Sigmoid colon (tissue), 7 donors: ENCODE results near the gene RNF6. TPM values are rescaled to one million over a fixed set of nuclear protein-coding genes. Genes with fewer than 3 reads are reported as not detected.

Source experiments
- DNase-seq: peaks from one replicate; pipeline ENCODE4 v3.0.0-alpha.2; 2019
- H3K27ac ChIP-seq, 4 donors: fragments of 200-600 bp; sonication (generic); one replicate each; pipeline ENCODE4 v1.5.1; 2016 to 2019; ENCODE audit warnings: mild to moderate bottlenecking in 1 of 4
- H3K27me3 ChIP-seq, 3 donors: fragments of 200-600 bp; sonication (generic); one replicate each; pipeline ENCODE4 v1.5.1; 2019; ENCODE audit warnings: mild to moderate bottlenecking in 1 of 3
- H3K36me3 ChIP-seq, 4 donors: fragments of 200-600 bp; sonication (generic); one replicate each; pipeline ENCODE4 v1.5.1; 2016 to 2019
- H3K4me1 ChIP-seq, 4 donors: fragments of 200-600 bp; sonication (generic); one replicate each; pipeline ENCODE4 v1.5.1; 2017 to 2019
- H3K4me3 ChIP-seq, 4 donors: fragments of 200-600 bp; sonication (generic); one replicate each; pipeline ENCODE4 v1.5.1; 2017 to 2019; ENCODE audit warnings: mild to moderate bottlenecking in 2 of 4, moderate library complexity in 1 of 4
- H3K9me3 ChIP-seq, 4 donors: fragments of 200-600 bp in 3 of 4; sonication (generic) in 3 of 4; one replicate each; pipeline versions ENCODE4 v1.5.1 to v1.6.1; 2013 to 2019
- CTCF ChIP-seq, 4 experiments: fragments of 450-650 bp in 3 of 4; fragments of 200-600 bp in 1 of 4; IDR thresholded peaks; one replicate each; pipeline ENCODE4 v1.5.1; 2016 to 2019; ENCODE audit warnings: antibody characterized with exemption in 4 of 4, mild to moderate bottlenecking in 3 of 4, moderate library complexity in 2 of 4
- EP300 ChIP-seq, 4 donors: sonication (generic); formaldehyde crosslinking; IDR thresholded peaks; one replicate each; pipeline ENCODE4 v1.6.1; 2017; ENCODE audit warnings: antibody characterized with exemption in 4 of 4
- POLR2A ChIP-seq, 2 donors: fragments of 450-650 bp; IDR thresholded peaks; one replicate each; pipeline ENCODE4 v1.6.1; 2016; ENCODE audit warnings: antibody characterized with exemption in 2 of 2, mild to moderate bottlenecking in 2 of 2, moderate library complexity in 2 of 2
- POLR2AphosphoS5 ChIP-seq, 4 donors: sonication (generic); formaldehyde crosslinking; IDR thresholded peaks; one replicate each; pipeline ENCODE4 v1.6.1; 2017; ENCODE audit warnings: antibody characterized with exemption in 4 of 4
- whole genome bisulfite sequencing, 2 donors: extraction: QIAGEN DNeasy Blood & Tissue Kit; methylation state at CpG; one replicate each; pipeline ENCODE4 v1.1.7; 2013; 5-methylcytosine and 5-hydroxymethylcytosine counted together
- intact Hi-C: fragments of 100-400 bp; cut with DNase I; formaldehyde crosslinking; loops from one replicate; pipeline ENCODE4 v1.15.1; 2023
- polyA plus RNA-seq, 3 donors: library from polyadenylated mRNA; stranded (reverse); fragments of 200-250 nt; gene quantifications; one replicate each; pipeline ENCODE4 v1.2.3, GENCODE V29; 2013
- total RNA-seq, 4 donors: library from RNA; depleted of rRNA; stranded (reverse); fragments of >200 nt; gene quantifications; one replicate each; pipeline ENCODE4 v1.1.0, GENCODE V29; 2016
- donor health status: healthy with polysubstance abuse.
- donor health status: Bipolar disorder and iron deficiency.
- donor health status: healthy.

RNF6 gene
- total and polyA plus RNA-seq, 7 donors: 11.9 to 35.1 (median 20.9) TPM

GRCh38 chr13:26259634-26260033 is 37.5 kb upstream of the RNF6 start:
- WGBS, 2 donors: 91 to 93% methylated on average over 3 of the region's 3 CpGs
- intact Hi-C loops: no loop called here
- TF ChIP-seq EP300 (IDR thresholded peaks at IDR 0.05): no peak
- TF ChIP-seq POLR2A (IDR thresholded peaks at IDR 0.05): no peak
- no peak for TF ChIP-seq CTCF (IDR thresholded peaks at IDR 0.05)
- TF ChIP-seq POLR2AphosphoS5 (IDR thresholded peaks at IDR 0.05): no peak
- no peaks in the 10 kb centered on the region for H3K27me3 ChIP-seq
- H3K4me3 ChIP-seq: no peak overlapping the region
- no peaks in the 10 kb centered on the region for H3K9me3 ChIP-seq
- H3K36me3 ChIP-seq: no peaks in the 10 kb centered on the region
- no peak overlapping the region for H3K27ac ChIP-seq
- DNase-seq: no peak
- H3K4me1 ChIP-seq: peaks cover 0 to 43% (median 38%) of the 10 kb centered on the region in 4 donors

GRCh38 chr13:26257049-26257448 is 34.9 kb upstream of the RNF6 start:
- Histone ChIP-seq H3K9me3 (no peaks in the 10 kb centered on the region), H3K4me1 (peaks cover 0 to 47% (median 38%) of the 10 kb centered on the region in 4 donors), H3K27me3 (no peaks in the 10 kb centered on the region), H3K27ac (peak overlapping the region in 3 of 4 donors; percentile 93 to 98 (median 97)), H3K4me3 (peak overlapping the region in 3 of 4 donors; percentile 86 to 97 (median 97)), H3K36me3 (no peaks in the 10 kb centered on the region)
- WGBS, 2 donors: 32 to 50% methylated on average over 2 of the region's 2 CpGs
- TF ChIP-seq POLR2AphosphoS5 (IDR thresholded peaks at IDR 0.05) (no peak), EP300 (IDR thresholded peaks at IDR 0.05) (no peak), POLR2A (IDR thresholded peaks at IDR 0.05) (no peak), CTCF (IDR thresholded peaks at IDR 0.05) (no peak)
- no peak for DNase-seq
- intact Hi-C loops: no loop called here

- WGBS, 2 donors: 13 to 50% methylated on average over 10 of the region's 10 CpGs
- Histone ChIP-seq H3K27ac (peak overlapping the region in 3 of 4 donors; percentile 93 to 98 (median 97)), H3K4me3 (peak overlapping the region; percentile 86 to 97 (median 94)), H3K36me3 (no peaks in the 10 kb centered on the region), H3K9me3 (no peaks in the 10 kb centered on the region), H3K4me1 (peaks cover 0 to 39% (median 32%) of the 10 kb centered on the region in 4 donors), H3K27me3 (no peaks in the 10 kb centered on the region)
- no peak for TF ChIP-seq CTCF (IDR thresholded peaks at IDR 0.05)
- TF ChIP-seq EP300 (IDR thresholded peaks at IDR 0.05): no peak
- no peak for TF ChIP-seq POLR2A (IDR thresholded peaks at IDR 0.05)
- TF ChIP-seq POLR2AphosphoS5 (IDR thresholded peaks at IDR 0.05): no peak
- DNase-seq: no peak
- intact Hi-C loops: loop anchor here (2.0 kb wide), 1 partner anchor 33 kb away; the partner anchor contains the start of gene RNF6
These were observed 33.7 kb upstream of the RNF6 start for GRCh38 chr13:26255691-26256277.

- TF ChIP-seq CTCF (IDR thresholded peaks at IDR 0.05): no peak
- TF ChIP-seq EP300 (IDR thresholded peaks at IDR 0.05): no peak
- TF ChIP-seq POLR2AphosphoS5 (IDR thresholded peaks at IDR 0.05): no peak
- TF ChIP-seq POLR2A (IDR thresholded peaks at IDR 0.05): no peak
- H3K9me3 ChIP-seq: no peaks in the 10 kb centered on the region
- H3K27me3 ChIP-seq: no peaks in the 10 kb centered on the region
- intact Hi-C loops: loop anchor here (2.0 kb wide), 1 partner anchor 32 kb away; the partner anchor contains the start of gene RNF6
- WGBS, 2 donors: 2 to 4% methylated on average over 7 of the region's 7 CpGs
- no peaks in the 10 kb centered on the region for H3K36me3 ChIP-seq
- H3K4me1 ChIP-seq: peaks cover 0 to 39% (median 26%) of the 10 kb centered on the region in 4 donors
- DNase-seq: no peak
- H3K27ac ChIP-seq: peak overlapping the region; percentile 93 to 98 (median 95)
- H3K4me3 ChIP-seq: peak overlapping the region; percentile 86 to 97 (median 94)
These were observed 33.0 kb upstream of the RNF6 start for GRCh38 chr13:26255115-26255514.
